ENCODE data around the gene CDC5L.

DNA sequence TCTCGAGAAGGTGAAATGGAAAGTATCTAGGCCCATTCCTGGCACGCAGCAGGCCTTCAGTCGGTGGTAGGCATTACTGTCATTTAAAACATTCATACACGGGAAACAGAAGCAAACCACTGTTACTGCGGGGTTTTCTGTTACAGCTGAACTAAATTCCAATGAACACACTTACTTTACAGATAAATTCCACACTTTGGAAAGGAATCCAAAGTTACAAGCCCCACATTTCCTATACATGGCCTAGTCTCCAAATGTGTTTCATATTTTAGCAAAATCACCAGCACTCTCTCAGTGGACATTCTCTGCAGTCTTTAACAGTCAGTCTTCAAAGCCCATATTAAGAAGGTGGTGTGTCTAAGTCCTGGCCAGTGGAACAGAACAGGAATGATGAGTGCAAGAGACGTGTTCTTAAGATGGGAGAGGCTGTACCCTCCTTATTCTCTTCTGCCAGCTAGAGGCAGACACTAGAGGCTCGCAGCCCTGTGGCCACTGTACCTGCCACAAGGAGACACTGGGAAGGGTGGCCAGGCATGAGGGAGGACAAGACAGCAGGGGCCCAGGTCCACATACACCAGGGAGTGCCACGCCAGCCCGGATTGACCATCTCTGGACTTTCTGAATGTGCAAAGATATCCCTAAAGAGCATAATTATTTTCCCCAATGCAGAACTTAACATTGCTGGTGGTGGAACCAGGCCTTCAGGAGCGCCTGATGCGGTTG is 76.4 kb downstream of the CDC5L start:
- TF ChIP-seq, protein P1, sequence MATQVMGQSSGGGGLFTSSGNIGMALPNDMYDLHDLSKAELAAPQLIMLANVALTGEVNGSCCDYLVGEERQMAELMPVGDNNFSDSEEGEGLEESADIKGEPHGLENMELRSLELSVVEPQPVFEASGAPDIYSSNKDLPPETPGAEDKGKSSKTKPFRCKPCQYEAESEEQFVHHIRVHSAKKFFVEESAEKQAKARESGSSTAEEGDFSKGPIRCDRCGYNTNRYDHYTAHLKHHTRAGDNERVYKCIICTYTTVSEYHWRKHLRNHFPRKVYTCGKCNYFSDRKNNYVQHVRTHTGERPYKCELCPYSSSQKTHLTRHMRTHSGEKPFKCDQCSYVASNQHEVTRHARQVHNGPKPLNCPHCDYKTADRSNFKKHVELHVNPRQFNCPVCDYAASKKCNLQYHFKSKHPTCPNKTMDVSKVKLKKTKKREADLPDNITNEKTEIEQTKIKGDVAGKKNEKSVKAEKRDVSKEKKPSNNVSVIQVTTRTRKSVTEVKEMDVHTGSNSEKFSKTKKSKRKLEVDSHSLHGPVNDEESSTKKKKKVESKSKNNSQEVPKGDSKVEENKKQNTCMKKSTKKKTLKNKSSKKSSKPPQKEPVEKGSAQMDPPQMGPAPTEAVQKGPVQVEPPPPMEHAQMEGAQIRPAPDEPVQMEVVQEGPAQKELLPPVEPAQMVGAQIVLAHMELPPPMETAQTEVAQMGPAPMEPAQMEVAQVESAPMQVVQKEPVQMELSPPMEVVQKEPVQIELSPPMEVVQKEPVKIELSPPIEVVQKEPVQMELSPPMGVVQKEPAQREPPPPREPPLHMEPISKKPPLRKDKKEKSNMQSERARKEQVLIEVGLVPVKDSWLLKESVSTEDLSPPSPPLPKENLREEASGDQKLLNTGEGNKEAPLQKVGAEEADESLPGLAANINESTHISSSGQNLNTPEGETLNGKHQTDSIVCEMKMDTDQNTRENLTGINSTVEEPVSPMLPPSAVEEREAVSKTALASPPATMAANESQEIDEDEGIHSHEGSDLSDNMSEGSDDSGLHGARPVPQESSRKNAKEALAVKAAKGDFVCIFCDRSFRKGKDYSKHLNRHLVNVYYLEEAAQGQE (IDR thresholded peaks at IDR 0.05; ENCODE audit: low read depth): no peak
- no peak for TF ChIP-seq EGR1 (IDR thresholded peaks at IDR 0.05; ENCODE audit: low read depth)
